Caki2 (cell line): ENCODE data around the gene DNHD1. TPM values are rescaled to one million over a fixed set of nuclear protein-coding genes. Genes with fewer than 3 reads are reported as not detected.

Experiments used
- DNase-seq: peaks from one replicate; pipeline ENCODE4 v3.0.0-alpha.2; 2015; ENCODE audit warnings: low read depth
- in situ Hi-C: cut with HindIII; loops from 2 replicates; pipeline ENCODE4 v1.10.0; 2016; ENCODE audit warnings: low sequenced_read_pairs, low pct_unique_long_range_greater_than_20kb, mixed read lengths
- total RNA-seq: library from RNA; depleted of rRNA; stranded (reverse); fragments of >200 nt; shearing (Covaris generic); gene quantifications from 2 replicates; pipeline ENCODE4 v1.2.3, GENCODE V29; 2014; ENCODE audit warnings: low replicate concordance

The DNHD1 gene
- total RNA-seq, 1 experiment from 2014 or later, result 3.1 TPM

- in situ Hi-C loops, result no loop called here
- DNase-seq, result no peak
Measured at GRCh38 chr11:6570691-6571427, 73.8 kb downstream of the DNHD1 start.

- no peak for DNase-seq
- in situ Hi-C loops, result no loop called here
Measured at GRCh38 chr11:6571434-6572008, 74.4 kb downstream of the DNHD1 start.

- DNase-seq, result no peak
- in situ Hi-C loops, result no loop called here
Measured at GRCh38 chr11:6572215-6572614, 75.1 kb downstream of the DNHD1 start.

- in situ Hi-C loops, result no loop called here
- DNase-seq, result no peak
Measured at GRCh38 chr11:6574816-6575715, 78.0 kb downstream of the DNHD1 start.

- in situ Hi-C loops, result no loop called here
- no peak for DNase-seq
Measured at GRCh38 chr11:6576471-6577373, 79.6 kb downstream of the DNHD1 start.

- no peak for DNase-seq
- in situ Hi-C loops, result no loop called here
Measured at GRCh38 chr11:6578134-6578533, 81.1 kb downstream of the DNHD1 start.

- no peak for DNase-seq
- in situ Hi-C loops, result no loop called here
Measured at GRCh38 chr11:6579681-6580080, 82.6 kb downstream of the DNHD1 start.

GRCh38 chr11:6583584-6583983 is 86.5 kb downstream of the DNHD1 start:
- DNase-seq, result no peak
- in situ Hi-C loops, result no loop called here

GRCh38 chr11:6584528-6584927 is 87.4 kb downstream of the DNHD1 start:
- in situ Hi-C loops, result no loop called here
- no peak for DNase-seq

GRCh38 chr11:6586434-6587359 is 89.6 kb downstream of the DNHD1 start:
- no peak for DNase-seq
- in situ Hi-C loops, result no loop called here

GRCh38 chr11:6587360-6587953 is 90.4 kb downstream of the DNHD1 start:
- in situ Hi-C loops, result no loop called here

GRCh38 chr11:6588018-6588417 is 90.9 kb downstream of the DNHD1 start:
- in situ Hi-C loops, result no loop called here
- no peak for DNase-seq

More at GRCh38 chr11:6587360-6587953, 90.4 kb downstream of the DNHD1 start:
- no peak for DNase-seq

- DNase-seq, result no peak
- in situ Hi-C loops, result no loop called here
Measured at GRCh38 chr11:6594142-6594768, 97.2 kb downstream of the DNHD1 start.

- in situ Hi-C loops, result no loop called here
- no peak for DNase-seq
Measured at GRCh38 chr11:6596239-6596877, 99.3 kb downstream of the DNHD1 start.

- DNase-seq, result no peak
- in situ Hi-C loops, result no loop called here
Measured at GRCh38 chr11:6598555-6598954, 101.5 kb downstream of the DNHD1 start.

GRCh38 chr11:6599449-6599848 is 102.4 kb downstream of the DNHD1 start:
- DNase-seq, result no peak
- in situ Hi-C loops, result no loop called here
